ENCODE results near the gene PPFIA4.

The PPFIA4 gene

DNA sequence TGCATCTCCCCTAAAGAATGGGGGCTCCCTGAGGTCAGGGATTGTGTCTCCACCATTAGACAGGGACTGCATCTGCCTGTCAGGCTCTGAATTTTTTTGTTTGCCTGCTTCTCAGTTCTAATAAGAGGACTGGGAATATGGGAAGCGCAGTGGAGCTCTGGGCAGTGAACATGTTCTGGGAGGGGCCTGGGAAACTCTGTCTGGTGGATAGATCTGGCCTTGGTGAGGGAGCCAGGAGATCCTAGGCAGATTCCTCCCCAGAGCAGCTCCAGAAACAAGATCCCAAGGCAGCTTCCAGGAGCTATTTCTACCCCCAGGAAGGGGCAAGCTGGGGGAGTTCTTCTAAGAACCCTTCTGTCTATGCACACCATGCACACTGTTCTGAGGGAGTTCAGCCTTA lies 72.2 kb downstream of the PPFIA4 start:
- no peak for DNase-seq

DNA sequence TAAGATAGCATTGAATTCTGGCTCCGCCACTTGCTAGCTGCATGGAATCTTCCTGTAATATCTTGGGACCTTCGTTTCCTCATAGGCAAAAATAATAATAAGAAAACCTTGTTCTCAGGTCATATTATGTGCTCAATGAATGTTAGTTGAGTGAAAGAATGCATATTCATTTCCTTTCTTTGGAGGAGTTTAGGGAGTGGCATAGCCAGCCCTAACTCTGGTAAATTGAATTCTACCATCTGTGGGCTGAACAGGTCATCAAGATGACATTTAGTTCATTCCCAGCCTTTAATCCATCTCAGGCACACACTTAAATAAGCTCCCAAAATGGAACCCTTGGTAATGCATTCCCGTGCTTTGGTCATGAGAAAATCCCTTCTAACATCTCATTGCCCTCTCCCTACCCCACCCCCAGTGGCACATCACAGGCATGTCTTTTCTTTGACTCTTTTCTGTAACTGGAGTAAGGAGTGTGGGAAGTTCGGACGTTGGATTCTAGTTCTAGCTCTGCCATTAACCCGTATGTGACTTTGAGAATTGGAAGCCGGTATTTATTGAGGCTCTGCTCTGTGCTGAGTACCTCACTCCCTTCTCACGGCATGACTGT lies 72.7 kb downstream of the PPFIA4 start:
- DNase-seq, result no peak

DNA sequence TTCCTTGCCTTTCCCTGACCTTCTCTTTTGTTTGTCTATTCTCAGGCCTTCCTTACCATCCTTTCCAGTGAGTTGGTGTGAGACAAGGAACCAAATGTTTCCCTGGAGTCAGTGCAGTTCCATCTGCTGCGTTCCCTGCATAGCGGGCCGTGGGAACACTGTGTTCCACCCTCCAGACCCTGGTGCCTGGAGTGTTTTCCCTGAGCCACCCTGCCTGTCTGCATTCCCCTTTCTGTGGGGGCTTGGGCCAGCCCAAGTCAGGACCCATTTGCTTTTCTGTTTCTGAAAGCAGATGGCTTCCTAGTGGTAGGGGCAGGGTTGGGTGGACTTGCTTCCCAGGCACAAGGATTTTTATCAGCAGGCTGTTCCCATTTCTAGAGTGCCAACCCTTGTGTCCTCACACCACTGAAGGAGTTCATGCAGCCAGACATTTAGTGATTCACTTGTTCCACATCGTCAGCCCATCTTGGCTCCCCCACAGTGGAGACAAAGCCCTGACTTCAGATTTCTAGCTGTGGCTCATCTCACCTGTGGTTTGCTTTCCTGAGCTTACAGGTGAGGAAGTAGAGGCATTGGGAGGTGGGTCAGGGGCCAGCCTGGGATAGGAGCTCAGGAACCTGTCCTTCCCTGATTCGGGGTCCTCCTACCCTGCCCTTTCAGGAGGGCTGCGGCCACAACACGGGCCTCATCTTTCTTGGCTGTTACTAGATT lies 73.7 kb downstream of the PPFIA4 start:
- DNase-seq, result no peak

DNA sequence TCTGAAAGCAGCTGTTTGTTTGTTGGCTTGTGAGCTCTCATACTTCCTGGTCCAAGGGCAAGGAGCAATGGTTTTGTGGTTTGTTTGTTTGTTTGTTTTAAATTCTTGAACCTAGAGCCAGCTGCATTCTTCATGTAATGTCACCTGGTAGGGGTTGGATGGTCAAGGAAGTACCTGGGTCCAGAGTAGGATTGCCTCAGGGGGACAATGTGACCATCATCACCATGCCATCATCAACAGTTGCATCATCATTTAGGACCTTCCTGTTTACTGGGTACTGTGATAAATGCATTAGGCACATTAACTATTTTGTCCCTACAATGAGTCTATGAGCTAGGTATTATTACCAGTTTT lies 74.2 kb downstream of the PPFIA4 start:
- no peak for DNase-seq

DNA sequence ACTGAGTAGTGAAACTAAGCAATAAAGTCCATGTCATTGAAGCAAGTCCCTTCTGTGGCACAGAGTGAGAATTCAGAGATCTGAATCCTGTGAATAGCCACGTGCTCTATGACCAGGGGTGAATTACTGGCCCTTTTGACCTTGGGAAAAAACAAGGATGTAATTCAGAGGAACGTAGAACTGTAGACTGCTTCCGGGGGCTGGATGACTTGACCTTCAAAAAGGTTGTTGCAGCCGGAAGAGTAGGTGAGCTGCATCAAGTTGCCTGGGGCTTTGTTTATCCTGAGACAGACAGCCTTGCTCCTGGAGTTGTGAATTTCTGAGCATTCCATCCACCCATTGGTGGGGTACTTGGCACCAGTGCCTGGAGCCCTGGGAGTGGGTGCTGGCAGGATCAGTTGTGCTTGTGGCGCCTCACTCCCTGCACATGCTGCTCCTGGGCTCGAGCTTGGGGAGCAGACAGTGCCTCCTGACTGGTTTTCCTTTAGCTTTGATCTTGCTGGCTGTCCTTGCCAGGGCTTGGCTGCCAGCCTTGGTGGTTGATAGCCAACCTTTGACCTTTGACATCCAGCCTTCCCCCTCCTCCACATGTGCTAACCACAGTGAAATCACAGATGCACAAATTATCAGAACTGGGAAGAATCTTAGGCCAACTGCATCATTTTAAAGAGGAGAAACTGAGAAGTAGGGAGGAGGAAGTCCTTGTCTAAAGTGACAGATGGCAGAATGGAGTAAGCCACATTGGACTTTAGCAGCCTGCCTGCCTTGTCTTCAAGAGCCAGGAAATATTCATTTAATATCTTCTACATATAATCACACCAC lies 75.7 kb downstream of the PPFIA4 start:
- peak in 8 of 58 donors; percentile 13 to 42 (median 22) for DNase-seq

DNA sequence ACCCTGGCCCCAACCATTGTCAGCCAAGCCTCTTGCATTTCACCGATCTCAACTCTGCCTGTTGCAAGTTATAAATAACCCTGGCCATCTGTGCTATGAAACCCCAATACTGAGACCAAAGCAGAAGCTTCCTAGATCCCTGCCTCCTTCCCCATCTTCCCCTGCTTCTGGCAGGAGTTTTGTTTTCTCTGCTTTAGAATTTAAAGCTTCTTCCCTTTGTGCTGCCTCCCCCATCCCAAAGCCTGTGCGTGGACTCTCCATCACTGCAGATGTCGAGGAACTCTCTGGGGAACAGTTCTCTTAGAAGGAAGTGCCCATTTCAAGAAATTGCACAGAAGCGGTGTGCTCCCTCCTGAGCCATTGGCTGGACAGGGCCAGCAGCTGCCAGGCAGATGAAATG lies 76.9 kb downstream of the PPFIA4 start:
- DNase-seq, result peak in 11 of 58 donors; percentile 13 to 67 (median 31)

DNA sequence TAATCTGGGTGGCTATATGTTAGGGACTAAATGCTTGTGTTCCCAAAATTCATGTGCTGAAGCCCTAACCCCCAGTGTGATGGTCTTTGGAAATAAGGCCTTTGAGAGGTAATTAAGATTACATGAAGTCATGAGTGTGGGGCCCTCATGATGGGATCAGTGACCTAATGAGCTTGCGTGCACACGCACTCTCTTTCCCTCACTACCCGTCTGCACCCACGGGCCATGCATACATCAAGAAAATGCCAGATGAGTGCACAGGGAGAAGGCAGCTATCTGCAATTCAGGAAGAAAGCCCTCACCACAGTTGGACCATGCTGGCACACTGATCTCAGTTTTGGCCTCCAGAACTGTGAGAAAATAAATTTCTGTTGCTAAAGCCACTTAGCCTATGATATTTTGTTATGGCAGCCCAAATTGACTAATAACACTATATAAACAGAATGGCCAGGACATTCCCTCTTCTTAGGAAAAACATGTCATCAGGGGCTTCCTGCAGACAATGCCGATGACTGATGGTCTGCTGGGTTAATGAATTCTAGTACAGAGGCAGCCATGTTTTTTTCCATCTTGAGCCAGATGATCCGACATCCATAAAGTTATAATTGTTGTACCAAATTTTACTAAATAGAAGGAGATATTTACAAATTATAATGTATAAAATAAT lies 77.7 kb downstream of the PPFIA4 start:
- no peak for DNase-seq

DNA sequence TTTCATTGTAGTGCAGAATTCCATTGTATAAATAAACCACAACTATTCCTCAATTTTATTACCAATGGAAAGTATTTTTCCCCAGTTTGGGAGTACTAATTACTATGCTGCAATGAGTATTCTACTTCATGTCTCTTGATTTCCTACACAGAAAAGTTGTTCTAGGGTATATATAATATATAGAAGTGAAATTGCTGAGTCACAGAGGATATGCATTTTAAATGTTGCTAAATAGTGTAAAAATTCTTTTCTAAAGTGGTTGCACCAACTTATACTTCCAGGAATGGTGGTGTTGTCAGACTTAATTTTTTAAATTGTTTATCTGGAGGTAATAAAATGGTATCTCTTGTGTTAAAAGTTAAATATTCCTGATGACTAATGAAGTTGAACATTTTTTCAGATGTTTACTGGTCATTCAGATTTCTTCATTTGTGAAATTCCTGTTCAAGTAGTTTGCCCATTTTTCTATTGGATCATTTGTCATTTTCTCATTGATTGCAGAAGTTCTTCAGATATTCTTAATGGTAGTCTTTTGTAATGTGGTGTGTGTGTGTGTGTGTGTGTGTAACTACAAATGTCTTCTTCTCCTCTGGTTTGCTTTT lies 78.6 kb downstream of the PPFIA4 start:
- DNase-seq, result no peak

DNA sequence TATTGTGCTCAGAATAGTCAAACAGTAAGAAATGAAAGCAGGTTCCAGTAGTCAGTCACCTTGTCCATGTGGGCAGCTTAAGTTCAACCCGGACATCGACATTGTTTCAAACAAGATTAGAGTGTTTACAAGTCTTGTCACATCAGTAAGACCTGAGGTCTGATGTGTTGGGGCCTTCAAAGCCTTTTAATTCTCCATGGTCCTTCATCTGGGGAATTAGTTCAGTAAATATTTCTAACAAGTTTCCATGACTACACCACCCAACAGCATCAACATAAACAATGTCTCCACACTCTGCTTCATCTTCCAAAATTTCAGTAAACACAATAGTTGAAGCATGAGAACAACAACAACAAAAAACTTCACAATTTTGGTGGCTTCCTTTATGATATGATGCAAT lies 86.2 kb downstream of the PPFIA4 start:
- no peak for DNase-seq

DNA sequence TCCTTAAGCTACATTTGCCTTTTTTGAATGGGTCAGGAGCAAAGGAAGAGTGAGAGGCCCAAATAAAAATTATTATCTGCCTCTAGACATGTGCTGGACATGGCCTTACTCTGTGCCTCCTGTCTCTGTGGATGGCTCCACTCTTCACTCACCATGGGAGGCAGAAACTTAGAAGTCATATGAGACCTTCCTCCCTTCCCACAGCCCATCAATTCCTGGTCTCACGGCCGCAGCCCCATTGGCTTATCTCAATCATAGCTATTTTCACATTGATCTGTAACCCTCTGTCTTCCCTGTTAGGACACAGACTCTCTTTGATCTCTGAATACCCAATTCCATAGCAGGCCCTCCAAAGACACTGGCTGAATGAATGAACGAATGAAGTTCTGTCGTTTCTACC lies 87.0 kb downstream of the PPFIA4 start:
- no peak for DNase-seq

DNA sequence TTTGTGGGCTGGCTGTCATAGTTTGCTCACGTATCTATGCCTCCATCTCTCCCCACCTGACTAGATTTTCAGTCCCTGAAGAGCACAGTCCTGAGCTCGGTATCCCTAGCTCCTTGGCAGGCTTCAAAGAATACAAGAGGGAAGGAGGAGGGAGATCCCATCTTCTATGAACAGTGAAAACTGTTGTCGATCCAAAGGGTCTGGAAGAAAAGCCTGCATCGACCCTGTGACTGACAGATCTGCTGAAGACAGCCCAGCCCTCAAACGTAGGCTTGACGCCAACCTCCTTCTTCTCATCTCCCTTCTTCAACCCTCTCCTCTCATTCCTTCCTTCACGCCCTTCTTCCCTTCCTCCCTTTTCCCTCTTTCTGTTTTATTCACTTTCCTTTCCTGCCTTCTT lies 87.9 kb downstream of the PPFIA4 start:
- no peak for DNase-seq

DNA sequence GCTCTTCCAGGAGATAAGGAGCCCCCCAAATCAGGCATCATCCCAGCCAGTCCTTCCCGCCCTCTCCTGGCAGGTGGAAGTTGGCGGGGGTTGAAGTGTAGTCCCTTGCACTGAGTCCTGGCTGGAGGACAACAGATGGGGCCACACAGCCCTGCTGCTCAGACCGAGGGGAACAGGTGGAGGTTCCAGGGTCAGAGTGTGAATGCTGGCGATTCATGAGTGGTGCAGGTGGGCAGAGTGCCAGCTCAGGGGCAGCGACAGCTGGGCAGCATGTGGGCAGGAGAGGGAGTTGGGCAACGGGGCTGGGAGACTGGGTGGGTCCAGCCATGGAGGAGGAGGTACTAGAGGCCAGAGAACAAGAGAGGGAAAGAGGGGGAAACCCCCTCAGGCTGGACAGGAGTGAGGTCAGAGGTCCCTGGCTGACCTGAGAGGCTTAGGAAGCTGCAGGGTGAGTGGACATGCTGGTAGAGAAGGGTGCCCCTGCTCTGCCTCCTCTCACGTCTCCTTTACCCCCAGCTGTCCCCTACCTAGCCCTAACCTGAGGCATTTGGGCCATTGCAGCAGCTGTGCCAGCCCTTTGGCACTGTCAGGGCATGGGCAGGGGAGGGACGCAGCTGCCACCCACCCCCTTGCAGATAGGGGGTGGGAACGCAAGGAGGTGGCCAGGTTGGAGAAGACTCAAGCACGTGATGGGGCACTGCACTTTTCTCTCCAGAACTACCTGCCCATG lies 90.0 kb downstream of the PPFIA4 start:
- no peak for DNase-seq

DNA sequence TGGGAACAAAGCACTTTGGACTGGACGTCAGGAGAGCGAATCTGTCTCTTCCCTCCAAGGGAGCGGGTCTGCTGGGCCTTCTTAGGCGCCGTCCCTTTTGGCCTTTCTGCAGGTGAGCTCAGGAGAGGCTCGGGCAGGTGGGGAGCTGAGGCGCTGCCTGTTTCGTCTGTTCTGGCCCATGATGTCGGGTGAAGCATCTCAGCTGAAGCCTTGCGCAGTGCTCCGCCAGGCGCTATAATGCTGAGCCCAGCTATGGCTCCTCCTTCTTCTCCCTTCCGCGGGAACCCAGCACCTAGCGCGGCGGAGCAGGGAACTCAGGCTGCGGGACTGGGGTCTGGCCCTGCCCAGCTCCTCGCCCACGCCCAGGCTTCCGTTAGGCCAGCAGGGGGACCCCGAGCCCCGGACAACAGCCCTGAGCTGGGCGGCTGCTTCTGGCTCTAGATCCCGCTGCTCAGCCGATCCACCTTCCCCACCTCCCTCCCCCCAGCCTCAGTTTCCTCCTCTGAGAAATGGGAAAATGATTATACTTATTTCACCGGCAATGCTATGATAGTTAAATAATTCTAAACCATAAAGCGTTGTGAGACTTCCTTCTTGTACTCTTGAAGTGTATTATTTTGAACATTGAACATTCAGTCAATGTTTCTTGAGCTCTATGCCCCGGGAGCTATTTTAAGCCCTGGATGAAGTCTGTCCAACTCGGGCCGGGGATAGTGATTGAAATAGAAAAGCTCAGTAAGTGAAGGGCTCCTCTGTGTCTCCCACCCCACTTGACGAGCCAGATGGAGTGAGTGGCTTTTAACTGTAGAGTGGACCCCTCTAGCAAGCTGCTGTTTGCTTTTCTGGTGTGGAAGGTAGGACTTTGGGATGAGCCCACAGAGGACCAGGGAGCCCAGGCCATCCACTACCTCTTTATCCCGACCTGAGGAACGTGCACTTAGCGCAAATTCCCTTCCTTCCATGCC lies 91.6 kb downstream of the PPFIA4 start:
- DNase-seq, result peak in 47 of 58 donors; percentile 14 to 80 (median 57)

DNA sequence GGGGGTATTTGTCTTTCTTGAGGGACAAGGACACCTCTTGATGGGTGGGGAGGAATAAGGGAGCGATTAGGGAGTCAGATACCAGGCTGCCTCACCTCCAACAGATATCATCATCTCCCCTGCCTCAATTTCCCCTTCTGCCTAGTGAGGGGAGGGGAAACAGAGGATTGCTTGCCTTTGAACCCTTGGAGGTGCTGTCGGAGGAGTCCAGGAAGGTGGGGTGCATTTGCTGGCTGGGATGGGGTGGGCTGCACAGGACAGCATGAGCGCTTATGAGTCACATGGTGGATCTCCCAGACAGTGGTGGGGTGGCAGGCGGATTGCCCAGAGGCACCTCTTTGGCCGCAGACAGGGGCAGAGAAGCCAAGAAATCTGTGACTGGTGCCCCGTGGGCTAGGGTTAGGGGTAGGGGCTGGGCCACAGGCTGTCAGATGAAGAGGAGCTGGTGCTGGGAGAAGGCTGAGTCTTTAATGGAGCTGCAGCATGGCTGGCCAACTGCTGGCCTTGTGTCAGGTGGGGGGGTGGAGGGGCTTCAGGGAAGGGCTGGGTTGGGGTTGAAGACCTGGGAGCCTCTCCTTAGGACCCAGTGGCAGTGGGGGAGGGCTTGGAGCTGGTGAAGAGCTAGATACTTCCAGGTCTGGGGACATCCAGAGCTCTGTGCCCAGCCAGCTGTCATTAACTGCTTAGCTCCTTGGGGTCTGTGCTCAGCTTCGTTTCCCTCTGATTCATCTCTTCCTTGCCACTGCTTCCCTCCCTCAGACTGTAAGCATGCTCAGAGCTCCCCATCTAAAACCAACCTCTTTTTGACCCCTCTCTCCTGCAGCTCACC lies 94.2 kb downstream of the PPFIA4 start:
- no peak for DNase-seq

DNA sequence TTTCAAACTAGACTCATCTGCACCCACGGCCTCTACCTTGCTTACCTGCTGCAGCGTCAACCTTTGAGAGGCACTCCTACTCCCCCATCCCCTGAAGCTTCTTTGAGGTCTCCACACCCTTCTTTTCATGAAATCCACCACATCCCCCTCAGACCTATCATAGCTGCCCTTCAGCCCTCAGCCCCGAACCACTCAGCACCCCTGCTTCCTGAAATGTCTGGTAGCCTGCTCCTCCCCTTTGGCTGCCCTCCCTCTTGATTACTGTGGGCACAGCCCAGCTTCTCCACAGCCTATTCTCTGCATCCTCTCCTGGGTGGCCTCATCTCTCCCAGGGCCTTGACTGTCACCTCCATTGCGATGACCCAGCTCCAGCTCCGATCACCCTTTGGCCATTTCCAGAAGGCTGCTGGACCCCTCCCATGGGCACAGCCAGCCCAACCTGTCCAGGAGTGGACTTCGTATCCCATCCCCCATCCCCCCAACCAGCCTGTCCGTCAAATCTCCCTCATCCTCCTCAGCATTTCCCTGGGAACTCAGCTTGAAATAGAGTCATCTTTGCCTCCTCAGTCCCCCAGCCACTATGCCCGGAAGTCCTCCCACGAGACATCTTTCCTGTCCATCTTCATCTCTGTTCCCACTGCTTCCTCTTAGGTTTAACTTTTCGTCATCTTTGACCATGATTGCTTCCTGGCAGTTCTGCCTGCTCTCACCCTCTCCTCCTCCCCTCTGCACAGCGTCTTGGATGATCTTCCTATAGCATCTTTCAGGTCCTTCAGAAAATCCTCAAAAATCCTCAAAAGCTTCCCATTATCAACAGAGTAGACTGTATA lies 95.1 kb downstream of the PPFIA4 start:
- no peak for DNase-seq

DNA sequence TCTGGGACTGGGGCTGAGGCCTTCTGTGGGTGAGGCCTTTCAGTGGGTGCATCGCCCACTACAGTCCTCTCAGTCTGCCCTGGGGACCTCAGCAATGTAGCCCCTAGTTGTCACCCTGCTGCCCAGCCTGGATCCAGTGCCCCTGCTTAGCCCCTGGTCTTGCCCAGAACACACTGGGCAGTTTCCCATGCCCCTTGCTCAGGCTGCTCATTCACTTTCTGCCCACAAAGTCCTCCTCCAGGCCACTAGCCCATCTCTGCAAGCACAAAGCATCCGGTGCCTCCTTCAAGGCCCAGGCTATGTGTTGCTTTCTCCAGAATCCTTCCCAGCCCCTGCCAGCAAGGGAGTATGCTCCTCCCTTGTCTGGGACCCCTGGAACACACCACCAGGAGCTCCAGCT lies 95.9 kb downstream of the PPFIA4 start:
- DNase-seq, result no peak

DNA sequence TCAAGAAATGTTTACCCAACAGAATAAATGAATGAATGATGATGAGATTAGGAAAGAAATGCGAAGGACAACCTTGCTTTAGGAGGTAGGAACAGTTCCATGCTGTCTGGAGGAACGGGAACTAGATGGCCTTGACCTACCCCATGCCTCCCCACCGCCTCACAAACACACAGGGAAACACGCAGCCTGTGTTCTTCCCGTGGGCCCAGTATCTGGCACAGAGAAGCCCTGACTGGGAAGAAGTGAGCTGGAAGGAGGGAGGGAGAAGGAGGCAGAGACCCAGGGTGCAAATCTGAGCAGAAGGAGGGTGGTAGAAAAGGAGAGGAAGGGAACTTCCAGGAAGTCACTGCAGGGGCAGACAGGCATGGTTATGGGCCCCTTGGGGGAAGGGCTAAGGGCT lies 97.7 kb downstream of the PPFIA4 start:
- DNase-seq, result no peak

All from anterior cingulate cortex (tissue), 58 donors.